Stimulated activated CD4-positive, alpha-beta T cell treated with anti-CD3 and anti-CD28 coated beads, Interleukin-2, amount 100 ng/mL, for 24 hours (primary cell): ENCODE data around the gene VTCN1.
"Not testable (repeated sequence)": the region's sequence is repeated elsewhere in the genome, so short reads cannot be mapped to it uniquely, and the experiment has no call there.

Experiments used
- DNase-seq, 2 donors: peaks; one replicate each; pipeline ENCODE4 v3.0.0-alpha.2; 2020

Gene VTCN1

GRCh38 chr1:117162816-117163215 is 47.9 kb downstream of the VTCN1 start:
- DNase-seq: no peak

DNA sequence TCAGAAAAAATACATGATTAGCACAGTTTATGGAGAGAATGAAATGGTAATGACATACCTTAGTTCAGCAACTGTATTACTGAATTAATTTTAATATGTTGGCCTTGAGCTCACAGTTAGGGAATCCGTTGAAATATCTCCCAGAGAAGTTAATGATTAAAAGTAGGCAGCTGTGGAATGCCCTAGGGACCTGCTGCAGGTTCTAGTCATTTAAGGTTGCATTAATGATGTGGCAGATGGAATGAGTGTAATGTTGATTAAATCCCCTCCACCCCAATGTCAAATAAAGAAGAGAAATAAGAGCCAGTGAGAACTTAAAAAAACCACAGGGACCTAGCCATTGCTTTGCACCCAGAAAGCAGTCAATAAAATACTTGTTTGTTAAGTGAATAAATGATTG is 48.8 kb downstream of the VTCN1 start:
- no peak for DNase-seq

- not testable (repeated sequence) for DNase-seq
Observed at GRCh38 chr1:117151305-117151704, 59.4 kb downstream of the VTCN1 start.

DNA sequence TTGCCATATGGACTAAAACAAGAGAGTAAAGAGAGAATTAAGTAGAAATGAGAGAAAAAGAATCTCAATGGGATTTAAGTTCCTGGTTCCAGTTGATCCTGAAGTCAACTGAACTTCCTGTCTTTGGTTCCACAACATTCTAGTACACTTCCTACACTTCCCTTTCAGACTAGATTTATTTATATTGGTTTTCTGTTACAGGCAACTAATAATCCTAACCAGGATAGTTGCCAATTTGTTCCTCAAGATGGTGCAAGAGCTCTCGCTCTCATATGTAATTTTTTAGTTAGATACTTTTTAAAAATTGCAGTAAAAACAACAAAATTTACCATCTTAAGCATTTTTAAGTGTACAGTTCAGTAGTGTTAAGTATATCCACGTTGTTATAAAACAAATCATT is 60.4 kb downstream of the VTCN1 start:
- DNase-seq: no peak

- DNase-seq: no peak
Observed at GRCh38 chr1:117147856-117148588, 62.7 kb downstream of the VTCN1 start.

GRCh38 chr1:117147341-117147831 is 63.3 kb downstream of the VTCN1 start:
- DNase-seq: no peak

DNA sequence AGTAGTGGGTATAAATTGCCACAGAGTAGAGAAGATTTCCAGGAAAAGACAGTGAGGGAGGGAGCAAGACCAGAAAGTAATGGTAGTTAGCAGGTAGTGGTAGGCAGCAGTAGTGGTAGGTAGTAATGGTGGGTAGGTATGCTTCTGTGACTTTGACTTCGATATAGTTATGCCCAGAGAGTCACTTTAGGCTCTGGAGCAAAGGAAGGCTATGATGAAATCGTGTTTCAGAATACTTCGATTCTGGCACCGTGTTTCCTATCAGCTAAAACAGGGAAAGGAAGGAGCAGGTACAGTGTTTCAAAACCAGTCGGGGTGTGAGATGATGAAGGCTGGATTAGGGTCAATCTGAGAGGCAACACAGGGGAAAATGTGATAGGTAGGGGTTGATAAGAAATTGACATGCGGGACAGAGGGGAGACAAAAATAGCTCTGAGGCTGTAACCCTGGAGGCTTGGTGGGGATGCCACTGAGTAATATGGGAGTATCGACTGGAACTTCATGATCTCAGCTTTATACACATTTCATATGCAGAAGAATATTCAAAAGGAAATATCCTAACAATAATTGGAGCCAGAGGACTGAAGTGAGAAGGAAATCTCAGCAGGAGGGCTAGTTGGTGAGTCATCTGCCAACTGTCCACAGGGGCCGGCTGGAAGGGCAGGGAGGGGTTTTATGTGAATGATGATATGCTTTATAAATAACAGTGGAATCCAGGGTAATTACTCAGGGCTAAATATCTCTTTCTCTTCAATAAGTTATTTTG is 64.0 kb downstream of the VTCN1 start:
- DNase-seq: no peak

GRCh38 chr1:117146072-117146471 is 64.7 kb downstream of the VTCN1 start:
- no peak for DNase-seq

DNA sequence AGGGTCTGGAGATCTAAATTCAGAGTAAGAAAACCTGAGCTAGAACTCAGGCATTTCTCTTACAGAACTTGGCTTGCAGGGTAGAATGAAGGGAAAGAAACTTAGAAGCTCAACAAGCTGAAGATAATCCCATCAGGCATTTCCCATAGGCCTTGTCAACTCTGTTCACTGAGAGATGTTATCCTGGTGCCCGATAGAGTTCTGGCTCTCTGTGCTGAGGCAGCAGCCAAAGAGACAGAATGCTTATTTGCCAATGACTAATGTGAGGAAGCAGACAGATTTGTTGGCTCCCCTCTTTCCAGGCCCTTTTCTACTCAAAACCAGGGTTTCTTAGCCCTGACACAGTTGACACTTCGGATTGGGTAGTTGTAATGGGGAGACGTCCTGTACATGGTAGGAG is 66.9 kb downstream of the VTCN1 start:
- DNase-seq: no peak

DNA sequence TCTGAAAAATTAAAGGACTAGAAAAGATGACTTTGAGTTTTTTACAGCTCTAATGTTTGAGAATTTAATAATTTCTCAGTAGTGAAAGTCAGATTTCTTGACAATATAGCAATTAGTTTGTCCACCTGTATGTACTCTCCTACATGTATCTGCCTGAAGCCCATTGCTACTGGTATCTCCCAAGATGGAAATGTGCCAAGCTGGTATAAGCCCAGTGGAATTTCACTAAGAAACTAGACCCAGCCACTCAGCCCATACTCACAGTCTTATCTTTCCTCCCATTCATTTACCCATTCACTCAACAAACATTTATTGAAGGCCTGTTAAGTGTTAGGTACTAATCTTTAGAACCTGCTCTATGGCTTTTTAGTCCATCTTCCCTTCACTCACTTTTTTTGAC is 67.6 kb downstream of the VTCN1 start:
- no peak for DNase-seq

GRCh38 chr1:117142200-117142599 is 68.5 kb downstream of the VTCN1 start:
- DNase-seq: no peak

DNA sequence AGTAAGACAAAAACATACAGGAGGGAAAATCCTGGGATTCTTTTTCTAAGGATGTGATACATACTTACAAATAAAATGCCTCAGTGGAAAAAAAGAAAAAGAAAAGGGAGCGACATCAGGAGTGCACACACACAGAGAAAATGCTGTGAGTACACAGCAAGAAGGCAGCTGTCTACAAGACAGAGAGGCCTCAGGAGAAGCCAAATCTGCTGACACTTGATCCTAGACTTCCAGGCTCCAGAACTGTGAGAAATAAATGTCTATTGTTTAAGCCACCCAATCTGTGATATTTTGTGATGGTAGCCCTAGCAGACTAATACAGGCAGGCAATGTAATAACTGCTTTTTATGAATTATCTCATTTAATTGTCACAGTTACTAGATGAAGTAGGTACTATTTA is 72.2 kb downstream of the VTCN1 start:
- DNase-seq: no peak

GRCh38 chr1:117138106-117138505 is 72.6 kb downstream of the VTCN1 start:
- DNase-seq: no peak

- DNase-seq: no peak
Observed at GRCh38 chr1:117137281-117137855, 73.4 kb downstream of the VTCN1 start.

GRCh38 chr1:117136749-117137148 is 74.0 kb downstream of the VTCN1 start:
- no peak for DNase-seq

DNA sequence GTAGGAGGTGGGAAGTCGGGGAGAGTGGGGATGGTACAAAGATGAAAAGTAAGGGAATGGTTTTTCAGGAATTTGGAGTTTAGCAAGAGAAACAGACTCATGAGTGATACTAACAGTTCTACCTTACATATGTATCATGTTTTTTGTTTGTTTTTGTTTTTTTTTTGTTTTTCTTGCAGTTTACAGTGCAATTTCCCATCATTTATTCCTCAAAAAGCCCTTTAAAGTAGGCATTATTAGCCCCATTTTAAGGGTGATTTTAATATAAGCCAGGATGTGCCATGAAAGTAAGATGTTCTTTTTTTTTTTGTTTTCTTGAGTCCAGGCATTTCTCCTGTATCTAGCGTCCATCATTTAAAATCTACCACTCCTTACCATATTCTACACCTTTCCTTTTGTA is 75.4 kb downstream of the VTCN1 start:
- no peak for DNase-seq

DNA sequence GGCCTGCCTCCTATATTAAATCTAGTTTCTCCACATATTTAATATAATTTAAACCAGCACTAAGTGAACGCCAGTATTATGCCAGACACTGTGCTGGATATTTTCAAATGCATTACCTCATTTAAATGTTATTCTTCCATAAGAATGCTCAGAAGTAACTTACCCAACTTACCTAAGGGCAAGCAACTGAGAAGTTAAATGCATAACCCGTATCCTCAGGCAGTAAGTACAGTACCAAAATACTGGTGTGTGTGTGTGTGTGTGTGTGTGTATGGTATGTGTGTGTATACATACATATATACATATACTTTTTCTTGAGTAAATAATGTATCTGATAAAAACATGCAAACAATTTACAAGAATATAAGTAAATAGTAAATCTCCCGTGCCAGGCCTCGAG is 80.2 kb downstream of the VTCN1 start:
- no peak for DNase-seq

- DNase-seq: no peak
Observed at GRCh38 chr1:117128323-117129079, 82.2 kb downstream of the VTCN1 start.

- no peak for DNase-seq
Observed at GRCh38 chr1:117127795-117128194, 82.9 kb downstream of the VTCN1 start.

- DNase-seq: no peak
Observed at GRCh38 chr1:117124661-117125060, 86.1 kb downstream of the VTCN1 start.

- no peak for DNase-seq
Observed at GRCh38 chr1:117123274-117123673, 87.5 kb downstream of the VTCN1 start.

GRCh38 chr1:117122330-117123025 is 88.2 kb downstream of the VTCN1 start:
- DNase-seq: no peak
